Epithelial cell of esophagus (primary cell): Measurements from ENCODE around the gene RELT.

Experiments used
- DNase-seq: peaks from one replicate; pipeline ENCODE4 v3.0.0; 2010; ENCODE audit warnings: low read depth
- H3K4me3 ChIP-seq: 2 replicates; pipeline ENCODE4 v1.5.1; 2011; ENCODE audit warnings: mild to moderate bottlenecking, low read length, control low read depth
- CTCF ChIP-seq: IDR thresholded peaks from 2 replicates; pipeline ENCODE4 v1.5.1; 2011; ENCODE audit warnings: low read depth, mild to moderate bottlenecking, low read length, control low read depth, inconsistent platforms; ENCODE audit not compliant: insufficient read depth; ENCODE audit errors: missing control alignments

The RELT gene

GRCh38 chr11:73365352-73366264, 10.6 kb upstream of the RELT start:
- DNase-seq, result no peak
- no peak for TF ChIP-seq CTCF
- H3K4me3 ChIP-seq, result no peak overlapping the region

GRCh38 chr11:73366265-73366610, 10.0 kb upstream of the RELT start:
- no peak for DNase-seq
- no peak for TF ChIP-seq CTCF
- H3K4me3 ChIP-seq, result no peak overlapping the region

GRCh38 chr11:73366953-73367352, 9.2 kb upstream of the RELT start:
- no peak for TF ChIP-seq CTCF
- H3K4me3 ChIP-seq, result no peak overlapping the region
- DNase-seq, result no peak

GRCh38 chr11:73367482-73368024, 8.6 kb upstream of the RELT start:
- no peak overlapping the region for H3K4me3 ChIP-seq
- no peak for TF ChIP-seq CTCF
- DNase-seq, result no peak

GRCh38 chr11:73372375-73372993, 3.7 kb upstream of the RELT start:
- H3K4me3 ChIP-seq, result no peak overlapping the region
- TF ChIP-seq CTCF, result no peak
- no peak for DNase-seq

GRCh38 chr11:73374151-73374550, 2.0 kb upstream of the RELT start:
- H3K4me3 ChIP-seq, result no peak overlapping the region
- no peak for TF ChIP-seq CTCF
- no peak for DNase-seq
